Endodermal cell (in vitro differentiated cells): ENCODE measurements around the gene CDC42SE1. TPM values are rescaled to one million over a fixed set of nuclear protein-coding genes. Genes with fewer than 3 reads are reported as not detected.

Experiments used
- DNase-seq: peaks from one replicate; pipeline ENCODE4 v3.0.0-alpha.2; 2017
- H3K27ac ChIP-seq: 2 replicates; pipeline ENCODE4 v1.5.1; 2013; ENCODE audit warnings: mild to moderate bottlenecking, low read depth, low read length, moderate library complexity
- H3K27me3 ChIP-seq: 2 replicates; pipeline ENCODE4 v1.6.1; 2013; ENCODE audit warnings: mild to moderate bottlenecking, low read length, moderate library complexity; ENCODE audit not compliant: insufficient read depth, control insufficient read depth, poor library complexity, severe bottlenecking
- H3K36me3 ChIP-seq: 2 replicates; pipeline ENCODE4 v1.7.0; 2013; ENCODE audit warnings: mild to moderate bottlenecking, low read length, moderate library complexity; ENCODE audit not compliant: control insufficient read depth, insufficient read depth
- H3K4me1 ChIP-seq: one replicate; pipeline ENCODE4 v1.7.0; 2013; ENCODE audit warnings: low read length; ENCODE audit not compliant: control insufficient read depth, insufficient read depth
- H3K4me3 ChIP-seq: 2 replicates; pipeline ENCODE4 v1.5.1; 2013; ENCODE audit warnings: mild to moderate bottlenecking, low read length, moderate library complexity
- H3K9ac ChIP-seq: 2 replicates; pipeline ENCODE4 v1.6.1; 2013; ENCODE audit warnings: mild to moderate bottlenecking, low read length, moderate library complexity; ENCODE audit not compliant: poor library complexity, severe bottlenecking; ENCODE audit errors: extremely low read depth
- H3K9me3 ChIP-seq: 2 replicates; pipeline ENCODE4 v1.6.1; 2013; ENCODE audit warnings: mild to moderate bottlenecking, low read length, moderate library complexity; ENCODE audit not compliant: control insufficient read depth
- H3K27ac Mint-ChIP-seq: 2 replicates; pipeline ENCODE4 v1.8.0; 2020; ENCODE audit warnings: mixed read lengths
- H3K27me3 Mint-ChIP-seq: 2 replicates; pipeline ENCODE4 v1.8.0; 2021; ENCODE audit warnings: mild to moderate bottlenecking, mixed read lengths; ENCODE audit not compliant: insufficient read depth
- H3K36me3 Mint-ChIP-seq: 2 replicates; pipeline ENCODE4 v1.8.0; 2020; ENCODE audit warnings: low read depth, mixed read lengths
- H3K4me1 Mint-ChIP-seq: 2 replicates; pipeline ENCODE4 v1.8.0; 2020; ENCODE audit warnings: mixed read lengths
- H3K4me3 Mint-ChIP-seq: 2 replicates; pipeline ENCODE4 v1.8.0; 2020; ENCODE audit warnings: mild to moderate bottlenecking, moderate library complexity, mixed read lengths
- H3K9me3 Mint-ChIP-seq: 2 replicates; pipeline ENCODE4 v1.8.0; 2020; ENCODE audit warnings: mild to moderate bottlenecking, mixed read lengths
- CTCF ChIP-seq: fragments of 200-600 bp; sonication (generic); conservative IDR thresholded peaks from 2 replicates; pipeline ENCODE4 v1.5.0; 2021; ENCODE audit warnings: antibody characterized with exemption, mild to moderate bottlenecking
- WGBS, 2 experiments: methylation state at CpG; one replicate each; pipeline versions ENCODE4 v1.1.5 to v1.1.7; 2013; ENCODE audit warnings: missing lambda C conversion rate in 2 of 2, mixed read lengths in 1 of 2; ENCODE audit not compliant: insufficient coverage in 1 of 2, insufficient read length in 1 of 2; 5-methylcytosine and 5-hydroxymethylcytosine counted together
- total RNA-seq, 2 donors: library from RNA; stranded (reverse); fragmentation: NEBNext Ultra II Directional in 1 of 2; extraction: Animal tissue kit (Norgen Biotek cat#: 25700) in 1 of 2; gene quantifications; 2 replicates in 1 of 2; 3 replicates in 1 of 2; pipeline ENCODE4 v1.2.1, GENCODE V29; 2021

CDC42SE1 gene
- total RNA-seq, 2 donors from 2014 or later: 69.8 to 74.5 TPM

- no peak overlapping the region for H3K4me3 Mint-ChIP-seq
- no peak overlapping the region for H3K27ac ChIP-seq
- no peak for DNase-seq
- H3K9me3 ChIP-seq: no peaks in the 10 kb centered on the region
- H3K4me1 Mint-ChIP-seq: peaks cover 4% of the 10 kb centered on the region
- H3K27me3 ChIP-seq: no peaks in the 10 kb centered on the region
- H3K36me3 ChIP-seq: peaks cover 7% of the 10 kb centered on the region
- no peak overlapping the region for H3K9ac ChIP-seq
- TF ChIP-seq CTCF: no peak
- WGBS, 2 experiments: 92 to 96% methylated on average over 3 to 6 of the region's 6 CpGs
- peaks cover 23% of the 10 kb centered on the region for H3K36me3 Mint-ChIP-seq
- no peak overlapping the region for H3K27ac Mint-ChIP-seq
- no peaks in the 10 kb centered on the region for H3K9me3 Mint-ChIP-seq
- H3K27me3 Mint-ChIP-seq: no peaks in the 10 kb centered on the region
- H3K4me3 ChIP-seq: no peak overlapping the region
- H3K4me1 ChIP-seq: no peaks in the 10 kb centered on the region
These were observed 22.4 kb downstream of the CDC42SE1 start for GRCh38 chr1:151037032-151037431.

- no peaks in the 10 kb centered on the region for H3K27me3 Mint-ChIP-seq
- H3K36me3 Mint-ChIP-seq: peaks cover 26% of the 10 kb centered on the region
- H3K4me1 Mint-ChIP-seq: peaks cover 4% of the 10 kb centered on the region
- H3K4me1 ChIP-seq: no peaks in the 10 kb centered on the region
- 0% methylated on average over 1 of the region's 2 CpGs; no CpG with 5 or more reads in 1 of the 2 experiments for WGBS, 2 experiments
- H3K27me3 ChIP-seq: no peaks in the 10 kb centered on the region
- no peak for DNase-seq
- H3K27ac ChIP-seq: no peak within 1 kb of the TSS
- peaks cover 7% of the 10 kb centered on the region for H3K36me3 ChIP-seq
- no peak for TF ChIP-seq CTCF
- H3K4me3 Mint-ChIP-seq: no peak within 1 kb of the TSS
- H3K4me3 ChIP-seq: no peak within 1 kb of the TSS
- H3K9me3 ChIP-seq: no peaks in the 10 kb centered on the region
- H3K9me3 Mint-ChIP-seq: no peaks in the 10 kb centered on the region
- no peak within 1 kb of the TSS for H3K9ac ChIP-seq
- no peak within 1 kb of the TSS for H3K27ac Mint-ChIP-seq
These were observed 23.1 kb downstream of the CDC42SE1 start, which contains the start of gene BNIPL for GRCh38 chr1:151036356-151036755. BNIPL (plus strand) TSS chr1:151036586; CDS start chr1:151036726, 140 bp downstream.

GRCh38 chr1:151035167-151035566 is 24.3 kb downstream of the CDC42SE1 start:
- no peak for DNase-seq
- no peak overlapping the region for H3K4me3 Mint-ChIP-seq
- 82 to 95% methylated on average over 2 of the region's 3 CpGs for WGBS, 2 experiments
- H3K9ac ChIP-seq: no peak overlapping the region
- H3K4me1 ChIP-seq: no peaks in the 10 kb centered on the region
- peaks cover 4% of the 10 kb centered on the region for H3K4me1 Mint-ChIP-seq
- H3K36me3 ChIP-seq: peaks cover 7% of the 10 kb centered on the region
- no peak overlapping the region for H3K4me3 ChIP-seq
- peaks cover 31% of the 10 kb centered on the region for H3K36me3 Mint-ChIP-seq
- no peak for TF ChIP-seq CTCF
- H3K27ac ChIP-seq: no peak overlapping the region
- no peaks in the 10 kb centered on the region for H3K9me3 Mint-ChIP-seq
- H3K27ac Mint-ChIP-seq: no peak overlapping the region
- H3K9me3 ChIP-seq: no peaks in the 10 kb centered on the region
- no peaks in the 10 kb centered on the region for H3K27me3 ChIP-seq
- H3K27me3 Mint-ChIP-seq: no peaks in the 10 kb centered on the region
